Loucy (cell line): ENCODE data around the gene CHPF2.

Source experiments
- H2AFZ ChIP-seq: fragments of 200-600 bp; sonication (generic); 2 replicates; pipeline ENCODE4 v1.6.0; 2016; ENCODE audit warnings: antibody characterized with exemption, mild to moderate bottlenecking, low read length, moderate library complexity
- H3F3A ChIP-seq: fragments of 200-600 bp; 2 replicates; pipeline ENCODE4 v1.6.0; 2016; ENCODE audit warnings: antibody characterized with exemption, low read depth, mild to moderate bottlenecking
- H3K27me3 ChIP-seq: fragments of 200-600 bp; sonication (generic); 2 replicates; pipeline ENCODE4 v1.6.1; 2014; ENCODE audit warnings: low read length, mild to moderate bottlenecking; ENCODE audit not compliant: insufficient read depth, poor library complexity, severe bottlenecking
- H3K36me3 ChIP-seq: fragments of 200-600 bp; sonication (generic); 2 replicates; pipeline ENCODE4 v1.6.1; 2016; ENCODE audit warnings: low read length; ENCODE audit not compliant: insufficient read depth
- H3K4me1 ChIP-seq: fragments of 200-600 bp; sonication (generic); 2 replicates; pipeline ENCODE4 v1.5.1; 2014; ENCODE audit warnings: low read length, mild to moderate bottlenecking; ENCODE audit not compliant: insufficient read depth, poor library complexity, severe bottlenecking
- H3K4me2 ChIP-seq: fragments of 200-600 bp; sonication (generic); 2 replicates; pipeline ENCODE4 v1.6.0; 2014; ENCODE audit warnings: antibody characterized with exemption, low read length, low read depth, mild to moderate bottlenecking; ENCODE audit not compliant: poor library complexity, severe bottlenecking
- H3K4me3 ChIP-seq: fragments of 200-600 bp; sonication (generic); 2 replicates; pipeline ENCODE4 v1.5.1; 2014; ENCODE audit warnings: low read length, mild to moderate bottlenecking, mixed read lengths; ENCODE audit not compliant: poor library complexity, severe bottlenecking
- H3K79me2 ChIP-seq: fragments of 200-600 bp; sonication (generic); 2 replicates; pipeline ENCODE4 v1.6.1; 2014; ENCODE audit warnings: low read length; ENCODE audit not compliant: insufficient read depth
- H3K9ac ChIP-seq: fragments of 200-600 bp; sonication (generic); 2 replicates; pipeline ENCODE4 v1.6.0; 2014; ENCODE audit warnings: mild to moderate bottlenecking, low read depth, low read length, moderate library complexity; ENCODE audit not compliant: poor library complexity, severe bottlenecking
- H3K9me2 ChIP-seq: fragments of 200-600 bp; sonication (generic); replicated peaks from 2 replicates; pipeline ENCODE4 v1.6.1; 2016; ENCODE audit warnings: low read depth, low read length, mixed read lengths
- H3K9me3 ChIP-seq: fragments of 200-600 bp; sonication (generic); 2 replicates; pipeline ENCODE4 v1.6.1; 2014; ENCODE audit warnings: mild to moderate bottlenecking, antibody characterized with exemption, low read length, low read depth; ENCODE audit not compliant: insufficient read depth
- H4K20me1 ChIP-seq: fragments of 200-600 bp; sonication (generic); 2 replicates; pipeline ENCODE4 v1.6.0; 2014; ENCODE audit warnings: antibody characterized with exemption, low read length, mild to moderate bottlenecking; ENCODE audit not compliant: insufficient read depth, poor library complexity, severe bottlenecking
- EZH2phosphoT487 ChIP-seq: fragments of 200-600 bp; IDR thresholded peaks from 2 replicates; pipeline ENCODE4 v1.6.1; 2018; ENCODE audit warnings: antibody characterized with exemption, mild to moderate bottlenecking, moderate library complexity, borderline replicate concordance
- TF ChIP-seq, protein P1 (sequence below): fragments of 200-600 bp; sonication (generic); conservative IDR thresholded peaks from 2 replicates; pipeline ENCODE4 v1.5.1; 2014; ENCODE audit warnings: mild to moderate bottlenecking, antibody characterized with exemption, low read length

CHPF2 gene

DNA sequence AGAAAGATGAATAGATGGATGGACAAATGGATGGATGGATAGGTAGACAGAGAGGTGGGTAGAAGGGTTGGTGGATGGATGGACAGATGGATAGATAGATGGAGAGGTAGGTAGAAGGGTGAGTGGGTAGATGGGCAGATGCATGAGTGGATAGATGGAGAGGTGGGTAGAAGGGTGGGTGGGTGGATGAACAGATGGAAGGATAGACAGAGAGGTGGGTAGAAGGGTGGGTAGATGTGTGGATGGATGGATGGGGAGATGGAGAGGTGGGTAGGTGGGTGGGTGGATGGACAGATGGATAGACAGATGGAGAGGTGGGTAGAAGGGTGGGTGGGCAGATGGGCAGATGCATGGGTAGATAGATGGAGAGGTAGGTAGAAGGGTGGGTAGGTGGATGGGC lies 34.4 kb upstream of the CHPF2 start:
- H4K20me1 ChIP-seq: no peaks in the 10 kb centered on the region
- peaks cover 5% of the 10 kb centered on the region for H3K4me1 ChIP-seq
- H3K9me2 ChIP-seq: no peaks in the 10 kb centered on the region
- no peaks in the 10 kb centered on the region for H3K27me3 ChIP-seq
- H3F3A ChIP-seq: no peaks in the 10 kb centered on the region
- H3K79me2 ChIP-seq: no peaks in the 10 kb centered on the region
- no peaks in the 10 kb centered on the region for H3K9me3 ChIP-seq
- H3K36me3 ChIP-seq: no peaks in the 10 kb centered on the region
- no peak overlapping the region for H3K4me3 ChIP-seq
- no peak overlapping the region for H3K9ac ChIP-seq
- H3K4me2 ChIP-seq: no peak overlapping the region
- H2AFZ ChIP-seq: no peak overlapping the region
- TF ChIP-seq, protein P1, sequence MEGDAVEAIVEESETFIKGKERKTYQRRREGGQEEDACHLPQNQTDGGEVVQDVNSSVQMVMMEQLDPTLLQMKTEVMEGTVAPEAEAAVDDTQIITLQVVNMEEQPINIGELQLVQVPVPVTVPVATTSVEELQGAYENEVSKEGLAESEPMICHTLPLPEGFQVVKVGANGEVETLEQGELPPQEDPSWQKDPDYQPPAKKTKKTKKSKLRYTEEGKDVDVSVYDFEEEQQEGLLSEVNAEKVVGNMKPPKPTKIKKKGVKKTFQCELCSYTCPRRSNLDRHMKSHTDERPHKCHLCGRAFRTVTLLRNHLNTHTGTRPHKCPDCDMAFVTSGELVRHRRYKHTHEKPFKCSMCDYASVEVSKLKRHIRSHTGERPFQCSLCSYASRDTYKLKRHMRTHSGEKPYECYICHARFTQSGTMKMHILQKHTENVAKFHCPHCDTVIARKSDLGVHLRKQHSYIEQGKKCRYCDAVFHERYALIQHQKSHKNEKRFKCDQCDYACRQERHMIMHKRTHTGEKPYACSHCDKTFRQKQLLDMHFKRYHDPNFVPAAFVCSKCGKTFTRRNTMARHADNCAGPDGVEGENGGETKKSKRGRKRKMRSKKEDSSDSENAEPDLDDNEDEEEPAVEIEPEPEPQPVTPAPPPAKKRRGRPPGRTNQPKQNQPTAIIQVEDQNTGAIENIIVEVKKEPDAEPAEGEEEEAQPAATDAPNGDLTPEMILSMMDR: no peak
- no peak for TF ChIP-seq EZH2phosphoT487

DNA sequence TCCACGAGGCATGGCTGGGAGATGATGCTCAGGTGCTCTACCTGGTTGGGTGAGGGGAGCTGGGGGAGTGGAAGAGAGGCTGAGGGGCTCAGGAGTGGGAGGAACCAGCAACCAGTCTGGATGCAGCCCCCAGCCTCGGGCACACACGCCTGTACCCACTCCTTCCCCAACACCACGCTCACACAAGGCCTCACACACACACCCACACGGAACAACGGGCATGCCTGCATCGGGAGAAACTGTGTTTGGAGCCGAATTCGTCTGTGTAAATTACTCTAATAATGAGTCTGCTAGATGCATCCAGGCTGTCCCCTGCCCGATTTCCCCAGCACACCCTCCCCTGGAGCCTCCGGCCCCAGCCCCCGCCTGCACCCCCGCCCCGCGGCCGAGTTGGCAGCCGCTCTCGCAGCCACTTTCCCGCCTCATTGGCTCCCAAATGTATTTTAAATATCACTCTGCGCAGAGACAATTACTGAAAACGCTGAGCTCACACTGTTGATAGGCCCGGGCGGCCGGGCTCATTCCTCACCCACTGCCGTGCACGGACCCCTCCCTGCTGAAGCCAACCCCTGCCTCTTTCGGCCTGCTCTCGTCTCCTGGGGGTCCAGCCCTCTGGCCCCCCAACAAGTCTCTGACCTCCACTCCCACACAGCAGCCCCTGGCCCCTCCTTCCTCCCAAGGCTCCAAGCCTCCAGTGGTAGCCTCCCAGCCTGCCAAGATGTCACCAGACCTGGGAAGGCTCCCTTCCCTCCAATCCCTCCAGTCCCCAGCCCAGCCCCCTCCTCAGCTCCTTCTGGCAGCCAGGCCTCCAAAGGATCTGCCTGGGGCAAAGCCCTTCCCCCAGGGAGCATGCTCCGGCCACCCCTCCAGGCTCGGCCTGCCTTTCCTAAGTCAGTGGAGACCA lies 33.1 kb upstream of the CHPF2 start:
- Histone ChIP-seq H3K27me3 (no peaks in the 10 kb centered on the region), H2AFZ (no peak overlapping the region), H4K20me1 (no peaks in the 10 kb centered on the region), H3K4me2 (no peak overlapping the region), H3K9me3 (no peaks in the 10 kb centered on the region), H3K9me2 (no peaks in the 10 kb centered on the region), H3K36me3 (no peaks in the 10 kb centered on the region), H3K79me2 (no peaks in the 10 kb centered on the region), H3K4me3 (no peak overlapping the region), H3K4me1 (peaks cover 1% of the 10 kb centered on the region), H3K9ac (no peak overlapping the region), H3F3A (no peaks in the 10 kb centered on the region)
- TF ChIP-seq, protein P1: no peak
- TF ChIP-seq EZH2phosphoT487: no peak

DNA sequence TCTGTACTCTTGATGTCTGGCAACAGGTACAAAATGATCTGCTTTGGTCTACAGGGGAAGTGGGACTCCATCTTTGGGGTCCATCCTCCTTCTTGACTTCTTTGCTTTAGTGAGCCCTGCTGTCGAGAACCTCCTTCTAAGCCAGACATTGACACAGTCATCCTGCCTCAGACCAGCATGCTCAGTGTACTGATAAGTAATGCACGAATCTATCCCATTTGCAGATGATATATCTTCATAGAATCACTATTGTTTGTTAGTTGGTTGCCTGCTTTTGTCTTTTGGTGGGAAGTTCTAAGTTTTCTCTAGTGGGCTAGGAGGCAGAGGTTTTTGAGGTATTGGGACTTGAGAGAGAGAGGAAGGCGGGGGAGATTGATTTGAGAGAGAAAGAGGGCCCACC lies 30.9 kb upstream of the CHPF2 start:
- Histone ChIP-seq H4K20me1 (no peaks in the 10 kb centered on the region), H3K79me2 (no peaks in the 10 kb centered on the region), H3K4me1 (peaks cover 12% of the 10 kb centered on the region), H3K27me3 (no peaks in the 10 kb centered on the region), H3K9ac (no peak overlapping the region), H3F3A (no peaks in the 10 kb centered on the region), H3K4me2 (no peak overlapping the region), H2AFZ (no peak overlapping the region), H3K36me3 (no peaks in the 10 kb centered on the region), H3K9me2 (no peaks in the 10 kb centered on the region), H3K4me3 (no peak overlapping the region), H3K9me3 (no peaks in the 10 kb centered on the region)
- no peak for TF ChIP-seq EZH2phosphoT487
- TF ChIP-seq, protein P1: no peak
